ENCODE results near the gene GUCA1C. TPM values are rescaled to one million over a fixed set of nuclear protein-coding genes. Genes with fewer than 3 reads are reported as not detected.

Gene GUCA1C
- total RNA-seq, 1 donor from 2014 or later, result not detected

DNA sequence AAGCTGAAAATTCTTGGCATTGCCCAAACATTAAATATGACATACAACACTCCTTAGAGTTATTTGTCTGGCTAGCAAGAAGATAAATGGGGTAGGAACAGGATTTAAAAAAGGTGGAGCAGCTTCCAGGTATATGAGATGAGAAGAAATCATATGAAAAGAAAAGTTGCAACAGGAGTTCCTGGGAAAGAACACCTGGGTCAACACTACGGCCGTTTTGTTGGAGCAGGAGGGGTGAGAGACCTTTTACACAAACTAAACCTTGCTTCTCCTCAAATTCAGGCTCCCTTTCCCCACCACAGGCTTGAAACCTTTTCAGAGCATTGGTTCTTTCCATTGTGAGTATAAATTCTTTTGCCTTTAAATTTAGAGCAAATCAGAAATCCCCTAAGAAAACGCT lies 18.8 kb upstream of the GUCA1C start:
- Histone ChIP-seq H3K4me3 (no peak overlapping the region), H3K9me3 (no peaks in the 10 kb centered on the region), H3K27ac (no peak overlapping the region), H3K27me3 (no peaks in the 10 kb centered on the region), H3K4me1 (no peaks in the 10 kb centered on the region), H3K36me3 (no peaks in the 10 kb centered on the region)
- TF ChIP-seq, protein P1, sequence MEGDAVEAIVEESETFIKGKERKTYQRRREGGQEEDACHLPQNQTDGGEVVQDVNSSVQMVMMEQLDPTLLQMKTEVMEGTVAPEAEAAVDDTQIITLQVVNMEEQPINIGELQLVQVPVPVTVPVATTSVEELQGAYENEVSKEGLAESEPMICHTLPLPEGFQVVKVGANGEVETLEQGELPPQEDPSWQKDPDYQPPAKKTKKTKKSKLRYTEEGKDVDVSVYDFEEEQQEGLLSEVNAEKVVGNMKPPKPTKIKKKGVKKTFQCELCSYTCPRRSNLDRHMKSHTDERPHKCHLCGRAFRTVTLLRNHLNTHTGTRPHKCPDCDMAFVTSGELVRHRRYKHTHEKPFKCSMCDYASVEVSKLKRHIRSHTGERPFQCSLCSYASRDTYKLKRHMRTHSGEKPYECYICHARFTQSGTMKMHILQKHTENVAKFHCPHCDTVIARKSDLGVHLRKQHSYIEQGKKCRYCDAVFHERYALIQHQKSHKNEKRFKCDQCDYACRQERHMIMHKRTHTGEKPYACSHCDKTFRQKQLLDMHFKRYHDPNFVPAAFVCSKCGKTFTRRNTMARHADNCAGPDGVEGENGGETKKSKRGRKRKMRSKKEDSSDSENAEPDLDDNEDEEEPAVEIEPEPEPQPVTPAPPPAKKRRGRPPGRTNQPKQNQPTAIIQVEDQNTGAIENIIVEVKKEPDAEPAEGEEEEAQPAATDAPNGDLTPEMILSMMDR (IDR thresholded peaks at IDR 0.05), result no peak
- ATAC-seq (no peak), DNase-seq (no peak)
- intact Hi-C loops (cut with DNase I), result no loop called here

DNA sequence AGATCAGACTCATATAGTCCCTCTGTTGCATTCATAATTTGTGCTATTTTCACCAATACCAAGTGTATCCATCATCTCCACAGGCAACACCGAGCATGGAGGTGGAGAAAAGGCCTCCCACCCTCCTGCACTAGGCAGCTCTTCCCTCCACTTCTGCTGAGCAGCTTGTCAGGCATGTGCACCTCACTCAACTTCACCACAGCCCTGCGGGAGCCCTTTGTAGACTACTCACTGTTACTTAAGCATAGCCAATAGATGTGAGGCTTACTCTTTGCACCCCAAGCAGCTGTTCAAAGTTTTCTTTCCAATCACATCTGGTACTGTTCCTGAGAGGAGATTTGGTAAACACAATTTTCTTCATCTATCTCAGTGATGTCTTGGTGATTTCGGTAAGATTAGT lies 16.9 kb upstream of the GUCA1C start:
- H3K27me3 ChIP-seq, result no peaks in the 10 kb centered on the region
- no peaks in the 10 kb centered on the region for H3K36me3 ChIP-seq
- H3K4me3 ChIP-seq, result no peak overlapping the region
- TF ChIP-seq, protein P1 (IDR thresholded peaks at IDR 0.05), result no peak
- DNase-seq (no peak), ATAC-seq (no peak)
- no peaks in the 10 kb centered on the region for H3K9me3 ChIP-seq
- intact Hi-C loops (cut with DNase I), result no loop called here
- no peak overlapping the region for H3K27ac ChIP-seq
- H3K4me1 ChIP-seq, result no peaks in the 10 kb centered on the region

DNA sequence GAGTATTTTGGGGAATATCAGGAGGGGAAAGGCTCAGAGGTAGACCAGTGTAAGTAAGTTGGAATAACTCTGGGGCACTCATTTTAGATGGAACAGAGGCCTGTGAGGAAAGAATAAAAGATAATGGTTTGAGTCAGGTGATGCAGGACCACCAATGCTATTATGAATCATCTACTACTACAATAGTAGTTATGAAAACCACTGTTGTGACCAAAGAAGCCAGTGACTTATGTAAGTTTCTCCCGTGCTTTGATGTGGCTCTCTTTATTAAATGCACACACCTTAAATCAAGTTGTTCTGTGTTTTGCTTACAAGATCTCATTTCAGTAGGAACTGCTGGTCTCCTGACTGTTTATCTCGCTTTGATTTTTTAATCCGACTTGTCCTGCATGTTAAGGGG lies 13.1 kb upstream of the GUCA1C start:
- no peaks in the 10 kb centered on the region for H3K27me3 ChIP-seq

DNA sequence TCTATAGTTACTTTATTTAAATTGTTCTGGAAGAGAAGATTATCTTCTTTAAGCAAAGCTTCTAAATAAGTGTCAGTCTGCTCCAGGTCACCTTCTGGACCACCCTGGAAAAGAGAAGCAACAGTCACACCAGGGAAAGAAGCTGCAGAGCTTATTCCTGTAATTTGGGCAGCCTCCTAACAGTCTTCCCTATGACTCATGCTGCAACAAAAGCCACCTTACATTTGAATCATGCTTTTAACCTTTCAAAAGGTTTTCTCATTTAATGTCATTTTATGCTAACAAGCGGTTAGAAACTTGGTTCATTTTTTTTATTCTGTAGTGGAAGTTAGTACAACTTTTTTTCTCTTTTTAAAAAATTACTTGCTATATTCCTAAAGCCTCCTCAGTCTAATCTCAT lies 5.3 kb upstream of the GUCA1C start:
- ATAC-seq, result no peak
- Histone ChIP-seq H3K36me3 (no peaks in the 10 kb centered on the region), H3K27ac (no peak overlapping the region), H3K4me1 (no peaks in the 10 kb centered on the region), H3K9me3 (no peaks in the 10 kb centered on the region), H3K4me3 (no peak overlapping the region), H3K27me3 (no peaks in the 10 kb centered on the region)
- intact Hi-C loops (cut with DNase I), result no loop called here
- TF ChIP-seq, protein P1 (IDR thresholded peaks at IDR 0.05), result no peak
- no peak for DNase-seq

More for the DNA sequence above, 13.1 kb upstream of the GUCA1C start:
- intact Hi-C loops (cut with DNase I), result no loop called here
- Histone ChIP-seq H3K27ac (no peak overlapping the region), H3K36me3 (no peaks in the 10 kb centered on the region), H3K4me1 (no peaks in the 10 kb centered on the region), H3K4me3 (no peak overlapping the region), H3K9me3 (no peaks in the 10 kb centered on the region)
- DNase-seq (no peak), ATAC-seq (no peak)
- TF ChIP-seq, protein P1 (IDR thresholded peaks at IDR 0.05), result no peak

DNA sequence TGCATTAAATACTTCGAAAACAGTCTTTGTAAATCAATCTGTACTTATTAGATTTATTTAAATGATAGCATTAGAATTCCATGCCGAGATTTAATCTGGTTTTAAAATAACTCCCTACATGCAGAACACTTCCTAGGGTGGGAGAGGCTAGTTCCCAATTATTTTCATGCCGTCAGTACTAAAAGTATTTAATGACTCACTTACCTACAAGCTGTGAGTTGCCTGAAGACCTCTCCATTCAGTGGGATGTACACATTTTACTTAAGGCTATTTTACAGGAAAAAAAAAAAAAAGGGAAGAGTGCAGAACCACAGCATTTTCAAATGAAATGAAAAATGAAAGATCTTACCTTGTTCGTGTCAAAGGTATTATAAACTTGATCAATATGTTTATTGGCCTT lies 469 bp downstream of the GUCA1C start:
- DNase-seq (no peak), ATAC-seq (no peak)
- Histone ChIP-seq H3K27me3 (no peaks in the 10 kb centered on the region), H3K4me3 (no peak overlapping the region), H3K36me3 (no peaks in the 10 kb centered on the region), H3K27ac (no peak overlapping the region), H3K9me3 (no peaks in the 10 kb centered on the region), H3K4me1 (no peaks in the 10 kb centered on the region)
- TF ChIP-seq, protein P1 (IDR thresholded peaks at IDR 0.05), result no peak
- intact Hi-C loops (cut with DNase I), result no loop called here

DNA sequence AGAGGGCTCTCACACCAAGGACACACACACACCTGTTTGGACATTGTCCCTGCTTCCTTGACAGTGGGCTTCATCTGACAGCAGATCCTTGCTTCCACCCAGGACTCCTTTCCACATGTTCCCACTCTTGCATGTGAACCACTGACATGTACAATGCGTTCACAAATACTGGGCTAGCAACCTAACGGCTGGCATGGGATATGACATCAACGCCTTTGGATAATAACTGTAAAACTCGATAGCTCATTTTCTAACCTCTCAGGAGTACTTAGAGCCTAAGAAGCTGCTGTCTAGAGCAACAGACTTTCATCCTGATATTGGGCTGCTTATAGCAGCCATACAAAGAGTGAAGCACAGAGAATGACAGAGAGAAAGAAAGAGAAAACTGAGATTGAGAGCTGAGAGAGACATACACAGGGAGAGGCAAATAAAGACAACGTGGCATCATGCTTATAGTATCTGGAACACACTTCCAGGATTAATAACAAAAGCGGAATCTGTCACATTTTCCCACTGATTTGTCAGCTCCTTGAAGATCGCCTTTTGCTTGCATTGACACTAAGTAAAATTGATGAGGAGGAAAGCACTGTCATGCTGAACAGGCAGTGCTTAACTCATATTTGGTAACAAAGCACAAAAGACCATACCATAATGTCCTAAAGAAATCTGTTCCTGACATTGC lies 1.7 kb downstream of the GUCA1C start:
- Histone ChIP-seq H3K9me3 (no peaks in the 10 kb centered on the region), H3K36me3 (no peaks in the 10 kb centered on the region), H3K27ac (no peak overlapping the region), H3K4me3 (no peak overlapping the region), H3K4me1 (no peaks in the 10 kb centered on the region), H3K27me3 (no peaks in the 10 kb centered on the region)
- ATAC-seq, result no peak
- TF ChIP-seq, protein P1 (IDR thresholded peaks at IDR 0.05), result no peak
- no peak for DNase-seq
- intact Hi-C loops (cut with DNase I), result no loop called here
